Measurements from ENCODE around the gene RIMKLA. TPM values are rescaled to one million over a fixed set of nuclear protein-coding genes. Genes with fewer than 3 reads are reported as not detected.

Gene RIMKLA
- total and polyA plus RNA-seq, 2 of the 13 experiments (the other 11 are each of a cell fraction or from before 2014, with no cell fraction given), result 2.5 to 3.8 TPM

GRCh38 chr1:42462828-42463763 lies 82.5 kb downstream of the RIMKLA start, which contains the start of gene CCDC30 (continued):
- TF ChIP-seq, protein P1, sequence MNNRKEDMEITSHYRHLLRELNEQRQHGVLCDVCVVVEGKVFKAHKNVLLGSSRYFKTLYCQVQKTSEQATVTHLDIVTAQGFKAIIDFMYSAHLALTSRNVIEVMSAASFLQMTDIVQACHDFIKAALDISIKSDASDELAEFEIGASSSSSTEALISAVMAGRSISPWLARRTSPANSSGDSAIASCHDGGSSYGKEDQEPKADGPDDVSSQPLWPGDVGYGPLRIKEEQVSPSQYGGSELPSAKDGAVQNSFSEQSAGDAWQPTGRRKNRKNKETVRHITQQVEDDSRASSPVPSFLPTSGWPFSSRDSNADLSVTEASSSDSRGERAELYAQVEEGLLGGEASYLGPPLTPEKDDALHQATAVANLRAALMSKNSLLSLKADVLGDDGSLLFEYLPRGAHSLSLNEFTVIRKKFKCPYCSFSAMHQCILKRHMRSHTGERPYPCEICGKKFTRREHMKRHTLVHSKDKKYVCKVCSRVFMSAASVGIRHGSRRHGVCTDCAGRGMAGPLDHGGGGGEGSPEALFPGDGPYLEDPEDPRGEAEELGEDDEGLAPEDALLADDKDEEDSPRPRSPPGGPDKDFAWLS (CRISPR knock-in tag; IDR thresholded peaks at IDR 0.05; ENCODE audit: borderline replicate concordance), result no peak
- no peak for TF ChIP-seq ARNT2 (CRISPR knock-in tag; IDR thresholded peaks at IDR 0.05; ENCODE audit: low read depth)
- no peak for TF ChIP-seq ZSCAN21 (CRISPR knock-in tag; IDR thresholded peaks at IDR 0.05; ENCODE audit: borderline replicate concordance)
- peak; percentile 71 for TF ChIP-seq XRCC5 (optimal IDR thresholded peaks at IDR 0.05; ENCODE audit: low read length)
- TF ChIP-seq RFX5 (IDR thresholded peaks at IDR 0.05; ENCODE audit: low read depth, low read length), result peak; percentile 75
- TF ChIP-seq ZFP36L1 (CRISPR knock-in tag; IDR thresholded peaks at IDR 0.05), result no peak
- TF ChIP-seq TP53 (CRISPR knock-in tag; conservative IDR thresholded peaks at IDR 0.05), result no peak
- TF ChIP-seq ZNF749 (CRISPR knock-in tag; IDR thresholded peaks at IDR 0.05; ENCODE audit: borderline replicate concordance), result no peak
- no peak for TF ChIP-seq ZNF598 (CRISPR knock-in tag; IDR thresholded peaks at IDR 0.05; ENCODE audit: borderline replicate concordance)
- no peak for TF ChIP-seq ZNF879 (CRISPR knock-in tag; IDR thresholded peaks at IDR 0.05)
- no peak for TF ChIP-seq ZBTB34 (CRISPR knock-in tag; IDR thresholded peaks at IDR 0.05)
- peak; percentile 39 for TF ChIP-seq YY1 (IDR thresholded peaks at IDR 0.05; ENCODE audit: insufficient read depth, insufficient replicate concordance, low read depth, low read length)
- TF ChIP-seq, protein P2, sequence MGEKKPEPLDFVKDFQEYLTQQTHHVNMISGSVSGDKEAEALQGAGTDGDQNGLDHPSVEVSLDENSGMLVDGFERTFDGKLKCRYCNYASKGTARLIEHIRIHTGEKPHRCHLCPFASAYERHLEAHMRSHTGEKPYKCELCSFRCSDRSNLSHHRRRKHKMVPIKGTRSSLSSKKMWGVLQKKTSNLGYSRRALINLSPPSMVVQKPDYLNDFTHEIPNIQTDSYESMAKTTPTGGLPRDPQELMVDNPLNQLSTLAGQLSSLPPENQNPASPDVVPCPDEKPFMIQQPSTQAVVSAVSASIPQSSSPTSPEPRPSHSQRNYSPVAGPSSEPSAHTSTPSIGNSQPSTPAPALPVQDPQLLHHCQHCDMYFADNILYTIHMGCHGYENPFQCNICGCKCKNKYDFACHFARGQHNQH (CRISPR knock-in tag; IDR thresholded peaks at IDR 0.05), result peak; percentile 61; the same call in 1 of the 2 replicates
- 0 out of 2 replicates have a peak, but pooled peaks have one; percentile 11 for TF ChIP-seq SOX5 (CRISPR knock-in tag; IDR thresholded peaks at IDR 0.05; ENCODE audit: borderline replicate concordance)
- TF ChIP-seq, protein P3, sequence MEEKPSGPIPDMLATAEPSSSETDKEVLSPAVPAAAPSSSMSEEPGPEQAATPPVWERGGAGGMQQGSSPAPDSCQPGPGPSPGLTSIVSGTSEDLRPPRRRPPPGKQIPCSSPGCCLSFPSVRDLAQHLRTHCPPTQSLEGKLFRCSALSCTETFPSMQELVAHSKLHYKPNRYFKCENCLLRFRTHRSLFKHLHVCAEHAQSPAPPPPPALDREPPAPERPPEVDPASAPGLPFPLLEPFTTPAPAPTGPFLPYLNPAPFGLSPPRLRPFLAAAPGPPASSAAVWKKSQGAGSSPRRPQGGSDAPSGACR (CRISPR knock-in tag; IDR thresholded peaks at IDR 0.05), result no peak
- no peak for TF ChIP-seq EZH2 (conservative IDR thresholded peaks at IDR 0.05; ENCODE audit: low read depth, low read length)
- no peak for TF ChIP-seq HMGA1 (CRISPR knock-in tag; conservative IDR thresholded peaks at IDR 0.05)
- TF ChIP-seq ZNF883 (CRISPR knock-in tag; IDR thresholded peaks at IDR 0.05; ENCODE audit: not compliant biosample characterization), result peak; percentile 53
- peak; percentile 82; the same call in 1 of the 2 replicates for TF ChIP-seq ETV5 (CRISPR knock-in tag; IDR thresholded peaks at IDR 0.05; ENCODE audit: borderline replicate concordance)
- TF ChIP-seq, protein P4, sequence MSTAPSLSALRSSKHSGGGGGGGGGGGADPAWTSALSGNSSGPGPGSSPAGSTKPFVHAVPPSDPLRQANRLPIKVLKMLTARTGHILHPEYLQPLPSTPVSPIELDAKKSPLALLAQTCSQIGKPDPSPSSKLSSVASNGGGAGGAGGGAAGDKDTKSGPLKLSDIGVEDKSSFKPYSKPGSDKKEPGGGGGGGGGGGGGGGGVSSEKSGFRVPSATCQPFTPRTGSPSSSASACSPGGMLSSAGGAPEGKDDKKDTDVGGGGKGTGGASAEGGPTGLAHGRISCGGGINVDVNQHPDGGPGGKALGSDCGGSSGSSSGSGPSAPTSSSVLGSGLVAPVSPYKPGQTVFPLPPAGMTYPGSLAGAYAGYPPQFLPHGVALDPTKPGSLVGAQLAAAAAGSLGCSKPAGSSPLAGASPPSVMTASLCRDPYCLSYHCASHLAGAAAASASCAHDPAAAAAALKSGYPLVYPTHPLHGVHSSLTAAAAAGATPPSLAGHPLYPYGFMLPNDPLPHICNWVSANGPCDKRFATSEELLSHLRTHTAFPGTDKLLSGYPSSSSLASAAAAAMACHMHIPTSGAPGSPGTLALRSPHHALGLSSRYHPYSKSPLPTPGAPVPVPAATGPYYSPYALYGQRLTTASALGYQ (CRISPR knock-in tag; IDR thresholded peaks at IDR 0.05), result no peak; the same call in 1 of the 2 replicates
- TF ChIP-seq ZFP1 (CRISPR knock-in tag; IDR thresholded peaks at IDR 0.05), result no peak

Measured in HepG2 (cell line).